Measurements from ENCODE around the gene WDR72.

GRCh38 chr15:53716909-53717876 is 42.3 kb downstream of the WDR72 start:
- TF ChIP-seq CTCF (conservative IDR thresholded peaks at IDR 0.05; ENCODE audit: low read depth, low read length), result no peak
- TF ChIP-seq POLR2A (IDR thresholded peaks at IDR 0.05; ENCODE audit: low read depth, low read length), result no peak
- no peak for TF ChIP-seq RAD21 (IDR thresholded peaks at IDR 0.05; ENCODE audit: low read length)
- no peak for TF ChIP-seq FOS (IDR thresholded peaks at IDR 0.05; ENCODE audit: low read depth, low read length)
- no peak for TF ChIP-seq RFX5 (IDR thresholded peaks at IDR 0.05; ENCODE audit: low read depth, low read length)
- TF ChIP-seq RCOR1 (IDR thresholded peaks at IDR 0.05; ENCODE audit: insufficient replicate concordance, low read length), result no peak

Measured in IMR-90 (cell line).